Kasumi-1 (cell line): ENCODE results near the gene SLC7A7.
"Not testable (repeated sequence)": the region's sequence is repeated elsewhere in the genome, so short reads cannot be mapped to it uniquely, and the experiment has no call there.

Source experiments
- DNase-seq, 2 experiments: peaks; one replicate each; lab custom pipeline; 2025; lab: John Stamatoyannopoulos, UW

The SLC7A7 gene

GRCh38 chr14:22821193-22822015, 6.2 kb upstream of the SLC7A7 start:
- no peak for DNase-seq

- DNase-seq = no peak
Measured at GRCh38 chr14:22820731-22821130, 5.5 kb upstream of the SLC7A7 start.

GRCh38 chr14:22819151-22819988, 4.1 kb upstream of the SLC7A7 start:
- DNase-seq = no peak

GRCh38 chr14:22814373-22814772, 862 bp downstream of the SLC7A7 start:
- DNase-seq = no peak

- no peak for DNase-seq
Measured at GRCh38 chr14:22813145-22813544, 2.1 kb downstream of the SLC7A7 start.

- DNase-seq = no peak
Measured at GRCh38 chr14:22812744-22813143, 2.5 kb downstream of the SLC7A7 start.

GRCh38 chr14:22811722-22812121, 3.5 kb downstream of the SLC7A7 start:
- no peak for DNase-seq

GRCh38 chr14:22808388-22809209, 6.6 kb downstream of the SLC7A7 start:
- DNase-seq = no peak

- no peak for DNase-seq
Measured at GRCh38 chr14:22807432-22808087, 7.7 kb downstream of the SLC7A7 start.

- DNase-seq = not testable (repeated sequence)
Measured at GRCh38 chr14:22805235-22805634, 10.0 kb downstream of the SLC7A7 start.

- DNase-seq = no peak
Measured at GRCh38 chr14:22803687-22803974, 11.6 kb downstream of the SLC7A7 start.

GRCh38 chr14:22802860-22803686, 12.2 kb downstream of the SLC7A7 start:
- DNase-seq = no peak

GRCh38 chr14:22801716-22802115, 13.5 kb downstream of the SLC7A7 start:
- DNase-seq = no peak

GRCh38 chr14:22800346-22800745, 14.9 kb downstream of the SLC7A7 start:
- no peak for DNase-seq

- DNase-seq = peak; percentile 45 to 46
Measured at GRCh38 chr14:22798528-22798927, 16.7 kb downstream of the SLC7A7 start.

GRCh38 chr14:22797017-22797917, 18.0 kb downstream of the SLC7A7 start:
- no peak for DNase-seq

GRCh38 chr14:22796087-22796707, 19.0 kb downstream of the SLC7A7 start:
- no peak for DNase-seq

- DNase-seq = no peak
Measured at GRCh38 chr14:22794551-22794951, 20.7 kb downstream of the SLC7A7 start.

GRCh38 chr14:22793976-22794375, 21.3 kb downstream of the SLC7A7 start:
- DNase-seq = no peak
